SK-N-SH (cell line): ENCODE results near the gene KRTAP12-1. TPM values are rescaled to one million over a fixed set of nuclear protein-coding genes. Genes with fewer than 3 reads are reported as not detected.

Experiments used
- CTCF ChIA-PET: fragments of 300-600, 350-600 bp; formaldehyde crosslinking; extraction: SDS; loops from one replicate; lab custom pipeline; 2021; lab: Yijun Ruan, JAX
- POLR2A ChIA-PET: fragments of 350-600 bp; sonication (Branson Sonifier 250); formaldehyde crosslinking; extraction: SDS; loops from one replicate; lab custom pipeline; 2020; ENCODE audit warnings: antibody characterized with exemption, inconsistent platforms; lab: Yijun Ruan, JAX
- DNase-seq: peaks from one replicate; pipeline ENCODE4 v3.0.0; 2012
- H2AFZ ChIP-seq: fragments of 200-600 bp; sonication (generic); 2 replicates; pipeline ENCODE4 v1.8.1; 2016; ENCODE audit warnings: antibody characterized with exemption, mild to moderate bottlenecking, low read depth
- H3F3A ChIP-seq: fragments of 200-600 bp; sonication (generic); replicated peaks from 2 replicates; pipeline ENCODE3; 2016; ENCODE audit warnings: antibody characterized with exemption, mild to moderate bottlenecking; ENCODE audit not compliant: insufficient read depth
- H3K27ac ChIP-seq, 2 experiments: fragments of 200-500 bp in 1 of 2; fragments of 200-600 bp in 1 of 2; sonication (Bioruptor generic) in 1 of 2; sonication (generic), shearing (Covaris generic) in 1 of 2; 2 replicates each; pipeline versions ENCODE4 v1.5.1 to v1.6.1; 2014 to 2016; ENCODE audit warnings: low read depth in 2 of 2, inconsistent platforms in 1 of 2, low read length in 1 of 2, mild to moderate bottlenecking in 1 of 2, mixed read lengths in 1 of 2
- H3K27me3 ChIP-seq: fragments of 200-600 bp; sonication (generic), shearing (Covaris generic); 2 replicates; pipeline ENCODE4 v1.6.1; 2016; ENCODE audit warnings: mixed run types; ENCODE audit not compliant: insufficient read depth
- H3K36me3 ChIP-seq, 2 experiments: fragments of 200-500 bp in 1 of 2; fragments of 200-600 bp in 1 of 2; sonication (Bioruptor generic) in 1 of 2; sonication (generic) in 1 of 2; replicated peaks in 1 of 2; 2 replicates each; pipeline versions ENCODE3 to v1.5.1; 2014 to 2016; ENCODE audit warnings: low read length in 1 of 2, mild to moderate bottlenecking in 1 of 2; ENCODE audit not compliant: insufficient read depth in 2 of 2, control insufficient read depth in 1 of 2
- H3K4me1 ChIP-seq, 2 experiments: fragments of 200-500 bp in 1 of 2; fragments of 200-600 bp in 1 of 2; sonication (Bioruptor generic) in 1 of 2; sonication (generic), shearing (Covaris generic) in 1 of 2; 2 replicates each; pipeline versions ENCODE4 v1.5.1 to v1.6.1; 2014 to 2016; ENCODE audit warnings: low read depth in 1 of 2, low read length in 1 of 2, mixed run types in 1 of 2; ENCODE audit not compliant: insufficient read depth in 2 of 2, control insufficient read depth in 1 of 2
- H3K4me2 ChIP-seq: fragments of 200-600 bp; sonication (generic), shearing (Covaris generic); 2 replicates; pipeline ENCODE4 v1.6.1; 2017; ENCODE audit warnings: mixed run types
- H3K4me3 ChIP-seq, 2 experiments: fragments of 200-500 bp in 1 of 2; fragments of 200-600 bp in 1 of 2; sonication (Bioruptor generic) in 1 of 2; sonication (generic), shearing (Covaris generic) in 1 of 2; 2 replicates each; pipeline versions ENCODE4 v1.5.1 to v1.8.1; 2014 to 2016; ENCODE audit warnings: low read depth in 2 of 2, inconsistent platforms in 1 of 2, low read length in 1 of 2, mild to moderate bottlenecking in 1 of 2, mixed read lengths in 1 of 2, moderate library complexity in 1 of 2
- H3K79me2 ChIP-seq: fragments of 200-600 bp; sonication (generic); 2 replicates; pipeline ENCODE4 v1.8.1; 2017; ENCODE audit warnings: mild to moderate bottlenecking; ENCODE audit not compliant: insufficient read depth
- H3K9ac ChIP-seq: fragments of 200-600 bp; sonication (generic); 2 replicates; pipeline ENCODE4 v1.6.1; 2017; ENCODE audit warnings: mixed run types
- H3K9me2 ChIP-seq: fragments of 200-600 bp; sonication (generic); 2 replicates; pipeline ENCODE4 v1.6.1; 2017; ENCODE audit warnings: mixed run types
- H3K9me3 ChIP-seq: fragments of 200-600 bp; sonication (generic); 2 replicates; pipeline ENCODE4 v1.6.1; 2017; ENCODE audit warnings: mixed run types, mild to moderate bottlenecking, moderate library complexity
- H4K20me1 ChIP-seq: fragments of 200-600 bp; sonication (generic); 2 replicates; pipeline ENCODE4 v1.6.1; 2017; ENCODE audit warnings: mild to moderate bottlenecking, mixed run types; ENCODE audit not compliant: insufficient read depth
- FOXJ3 ChIP-seq: sonication (generic); formaldehyde crosslinking; IDR thresholded peaks from 2 replicates; pipeline ENCODE4 v1.5.1; 2020; ENCODE audit warnings: mild to moderate bottlenecking, missing genetic modification reagents
- GATA2 ChIP-seq: sonication (generic); formaldehyde crosslinking; IDR thresholded peaks from 2 replicates; pipeline ENCODE4 v1.5.0; 2020; ENCODE audit warnings: mild to moderate bottlenecking, missing genetic modification reagents
- POLR2AphosphoS5 ChIP-seq: IDR thresholded peaks from 2 replicates; pipeline ENCODE4 v1.6.1; 2012; ENCODE audit warnings: low read depth, low read length
- RAD21 ChIP-seq: IDR thresholded peaks from 2 replicates; pipeline ENCODE4 v1.6.1; 2012; ENCODE audit warnings: mild to moderate bottlenecking, low read length
- SIN3A ChIP-seq: IDR thresholded peaks from 2 replicates; pipeline ENCODE4 v1.6.1; 2012; ENCODE audit warnings: low read depth, mild to moderate bottlenecking, low read length, moderate library complexity, borderline replicate concordance
- SMC3 ChIP-seq: IDR thresholded peaks from 2 replicates; pipeline ENCODE4 v1.6.1; 2012; ENCODE audit warnings: low read depth, low read length, improper control_type of control experiment
- TEAD4 ChIP-seq: IDR thresholded peaks from 2 replicates; pipeline ENCODE4 v1.4.0; 2012; ENCODE audit warnings: mild to moderate bottlenecking, borderline replicate concordance; ENCODE audit not compliant: insufficient read depth
- YY1 ChIP-seq: IDR thresholded peaks from 2 replicates; pipeline ENCODE4 v1.4.0; 2012; ENCODE audit warnings: low read depth, mild to moderate bottlenecking
- WGBS: methylation state at CpG from one replicate; pipeline ENCODE4 v1.1.6; 2017; ENCODE audit warnings: low lambda C conversion rate; 5-methylcytosine and 5-hydroxymethylcytosine counted together
- polyA plus RNA-seq, 3 experiments: library from polyadenylated mRNA; depleted of rRNA; stranded (reverse); fragments of >200 nt; gene quantifications; 2 replicates each; pipeline ENCODE4 v1.2.3, GENCODE V29; 2012
- TF ChIP-seq, protein P1 (sequence below): IDR thresholded peaks from 2 replicates; pipeline ENCODE4 v1.4.0; 2012; ENCODE audit warnings: low read depth, borderline replicate concordance
- TF ChIP-seq, protein P2 (sequence below): fragments of 200-600 bp; sonication (generic); IDR thresholded peaks from 2 replicates; pipeline ENCODE4 v1.6.1; 2017; ENCODE audit warnings: antibody characterized with exemption, mild to moderate bottlenecking, moderate library complexity
- TF ChIP-seq, protein P3 (sequence below): IDR thresholded peaks from 2 replicates; pipeline ENCODE4 v1.4.0; 2012; ENCODE audit warnings: low read depth, borderline replicate concordance

Gene KRTAP12-1
- polyA plus RNA-seq, 1 of the 3 experiments (the other 2 are of a cell fraction): not detected

DNA sequence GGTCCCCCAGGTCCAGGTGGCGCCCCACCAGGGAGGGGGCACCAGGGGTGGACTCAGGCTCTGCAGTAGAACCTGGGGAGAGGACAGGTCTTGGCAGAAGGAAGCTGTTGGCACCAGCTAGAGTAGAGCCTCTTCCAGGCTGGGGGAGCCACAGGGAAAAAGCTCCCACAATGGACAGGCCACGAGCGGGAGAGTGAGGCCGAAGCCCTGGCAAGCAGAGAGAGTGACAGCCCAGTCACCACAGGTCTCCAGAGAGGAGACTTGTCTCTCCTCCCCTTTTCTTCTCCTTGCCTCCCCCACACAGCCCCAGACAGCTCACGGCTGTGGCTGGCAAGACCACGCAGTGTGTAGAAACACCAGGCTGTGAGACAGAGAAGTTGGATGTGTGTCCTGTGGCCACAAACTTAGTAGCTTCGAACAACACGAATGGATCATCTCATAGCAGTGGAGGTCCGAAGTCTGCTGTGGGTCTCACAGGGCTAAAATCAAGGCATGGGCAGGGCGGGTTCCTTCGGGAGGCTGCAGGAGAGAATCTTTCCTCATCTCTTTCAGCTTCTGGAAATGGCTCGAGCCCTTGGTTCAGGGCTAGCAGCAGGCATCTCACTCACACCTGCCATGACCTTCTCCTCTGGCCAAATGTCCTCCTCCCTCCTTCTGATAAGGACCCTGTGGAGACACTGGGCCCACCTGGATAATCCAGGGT, 30.8 kb downstream of the KRTAP12-1 start (continued):
- TF ChIP-seq, protein P1, sequence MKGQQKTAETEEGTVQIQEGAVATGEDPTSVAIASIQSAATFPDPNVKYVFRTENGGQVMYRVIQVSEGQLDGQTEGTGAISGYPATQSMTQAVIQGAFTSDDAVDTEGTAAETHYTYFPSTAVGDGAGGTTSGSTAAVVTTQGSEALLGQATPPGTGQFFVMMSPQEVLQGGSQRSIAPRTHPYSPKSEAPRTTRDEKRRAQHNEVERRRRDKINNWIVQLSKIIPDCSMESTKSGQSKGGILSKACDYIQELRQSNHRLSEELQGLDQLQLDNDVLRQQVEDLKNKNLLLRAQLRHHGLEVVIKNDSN: no peak
- no peak for TF ChIP-seq YY1
- TF ChIP-seq, protein P2, sequence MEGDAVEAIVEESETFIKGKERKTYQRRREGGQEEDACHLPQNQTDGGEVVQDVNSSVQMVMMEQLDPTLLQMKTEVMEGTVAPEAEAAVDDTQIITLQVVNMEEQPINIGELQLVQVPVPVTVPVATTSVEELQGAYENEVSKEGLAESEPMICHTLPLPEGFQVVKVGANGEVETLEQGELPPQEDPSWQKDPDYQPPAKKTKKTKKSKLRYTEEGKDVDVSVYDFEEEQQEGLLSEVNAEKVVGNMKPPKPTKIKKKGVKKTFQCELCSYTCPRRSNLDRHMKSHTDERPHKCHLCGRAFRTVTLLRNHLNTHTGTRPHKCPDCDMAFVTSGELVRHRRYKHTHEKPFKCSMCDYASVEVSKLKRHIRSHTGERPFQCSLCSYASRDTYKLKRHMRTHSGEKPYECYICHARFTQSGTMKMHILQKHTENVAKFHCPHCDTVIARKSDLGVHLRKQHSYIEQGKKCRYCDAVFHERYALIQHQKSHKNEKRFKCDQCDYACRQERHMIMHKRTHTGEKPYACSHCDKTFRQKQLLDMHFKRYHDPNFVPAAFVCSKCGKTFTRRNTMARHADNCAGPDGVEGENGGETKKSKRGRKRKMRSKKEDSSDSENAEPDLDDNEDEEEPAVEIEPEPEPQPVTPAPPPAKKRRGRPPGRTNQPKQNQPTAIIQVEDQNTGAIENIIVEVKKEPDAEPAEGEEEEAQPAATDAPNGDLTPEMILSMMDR: no peak

DNA sequence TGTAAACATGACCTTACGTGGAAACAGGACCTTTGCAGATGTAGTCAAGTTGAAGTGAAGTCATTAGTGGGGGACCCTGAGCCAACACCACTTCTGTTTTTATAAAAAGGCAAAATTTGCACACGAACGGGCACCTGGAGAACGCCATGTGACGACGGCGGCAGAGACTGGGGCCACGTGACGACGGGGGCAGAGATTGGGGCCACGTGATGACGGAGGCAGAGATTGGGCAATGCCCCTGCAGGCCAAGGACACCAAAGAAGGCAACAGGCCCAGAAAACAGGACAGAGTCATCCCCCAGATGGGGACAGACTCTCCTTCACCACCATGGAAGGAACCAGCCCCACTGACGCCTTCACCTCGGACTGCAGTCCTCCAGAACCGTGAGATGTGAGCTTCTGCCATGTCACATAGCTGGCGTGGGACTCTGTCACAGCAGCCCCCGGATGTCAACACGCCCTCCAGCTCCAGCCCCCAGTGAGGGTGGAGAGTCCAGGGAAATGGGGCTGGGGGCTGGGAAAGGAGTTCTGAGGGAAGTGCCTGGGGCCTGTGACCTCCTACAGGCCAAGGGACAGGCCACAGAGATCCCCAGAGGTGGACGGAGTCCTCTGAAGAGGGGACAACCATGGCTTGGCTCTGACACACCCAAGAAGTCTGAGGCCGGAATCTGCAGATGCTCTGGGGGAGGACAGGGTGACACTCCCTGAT, 31.5 kb downstream of the KRTAP12-1 start:
- no peaks in the 10 kb centered on the region for H4K20me1 ChIP-seq
- H3K27ac ChIP-seq: no peak overlapping the region
- no peak for DNase-seq
- WGBS: 27% methylated on average over 17 of the region's 20 CpGs
- no peaks in the 10 kb centered on the region for H3K79me2 ChIP-seq
- H2AFZ ChIP-seq: no peak overlapping the region
- H3K9me2 ChIP-seq: no peaks in the 10 kb centered on the region
- peaks cover 62% of the 10 kb centered on the region for H3K27me3 ChIP-seq
- no peak for TF ChIP-seq GATA2 (CRISPR knock-in tag)
- TF ChIP-seq, protein P1: 0 out of 2 replicates have a peak, but pooled peaks have one; percentile 34
- H3K4me1 ChIP-seq: no peaks in the 10 kb centered on the region
- H3K4me2 ChIP-seq: no peak overlapping the region
- ChIA-PET CTCF (interaction anchor here (1.9 kb wide), 1 partner anchor 13 kb away, joined by 4 read pairs; the partner anchor contains the start of gene KRTAP10-10), POLR2A (no interaction called here)
- H3K36me3 ChIP-seq: no peaks in the 10 kb centered on the region
- H3K4me3 ChIP-seq: no peak overlapping the region
- no peaks in the 10 kb centered on the region for H3K9me3 ChIP-seq
- no peak overlapping the region for H3K9ac ChIP-seq
- no peaks in the 10 kb centered on the region for H3F3A ChIP-seq

DNA sequence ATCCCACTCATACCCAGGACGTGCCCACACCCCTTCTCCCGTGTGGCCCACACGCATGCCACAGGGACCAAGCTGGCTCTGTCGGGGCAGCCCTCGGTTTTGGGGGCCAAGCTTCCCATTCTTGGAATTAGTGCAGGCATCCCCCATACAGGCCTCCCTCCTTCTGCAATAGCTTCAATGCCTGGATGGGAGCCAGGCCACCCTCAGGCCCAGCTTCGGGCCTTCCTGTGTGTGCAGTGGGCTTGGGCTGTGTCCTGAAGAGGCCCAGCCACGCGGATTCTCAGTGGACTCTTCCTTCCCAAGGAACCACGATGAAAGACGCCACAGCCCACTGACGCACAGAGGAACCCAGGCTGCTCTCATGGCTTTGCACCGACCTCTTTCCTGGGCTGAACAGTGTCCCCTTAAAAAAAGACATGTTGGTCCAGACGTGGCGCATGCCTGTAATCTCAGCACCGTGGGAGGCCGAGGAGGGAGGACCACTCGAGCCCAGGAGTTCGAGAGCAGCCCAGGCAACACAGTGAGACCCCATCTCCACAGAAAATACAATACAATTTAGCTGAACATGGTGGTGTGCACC, 32.4 kb downstream of the KRTAP12-1 start:
- CTCF ChIA-PET: interaction anchor here (1.9 kb wide), 1 partner anchor 12 kb away, joined by 4 read pairs; the partner anchor contains the start of gene KRTAP10-10
- Histone ChIP-seq H3K27me3 (peaks cover 62% of the 10 kb centered on the region), H3K36me3 (no peaks in the 10 kb centered on the region), H3K9me2 (no peaks in the 10 kb centered on the region), H2AFZ (no peak overlapping the region), H3K9ac (no peak overlapping the region), H4K20me1 (no peaks in the 10 kb centered on the region), H3K9me3 (0 out of 2 replicates have a peak, but pooled peaks cover under 1% of the 10 kb centered on the region), H3K27ac (no peak overlapping the region), H3K4me2 (no peak overlapping the region), H3K4me3 (no peak overlapping the region), H3K79me2 (no peaks in the 10 kb centered on the region), H3K4me1 (no peaks in the 10 kb centered on the region), H3F3A (no peaks in the 10 kb centered on the region)
- no peak for DNase-seq
- POLR2A ChIA-PET: no interaction called here
- no peak for TF ChIP-seq YY1
- TF ChIP-seq SIN3A: no peak
- TF ChIP-seq FOXJ3 (CRISPR knock-in tag): no peak
- TF ChIP-seq, protein P3, sequence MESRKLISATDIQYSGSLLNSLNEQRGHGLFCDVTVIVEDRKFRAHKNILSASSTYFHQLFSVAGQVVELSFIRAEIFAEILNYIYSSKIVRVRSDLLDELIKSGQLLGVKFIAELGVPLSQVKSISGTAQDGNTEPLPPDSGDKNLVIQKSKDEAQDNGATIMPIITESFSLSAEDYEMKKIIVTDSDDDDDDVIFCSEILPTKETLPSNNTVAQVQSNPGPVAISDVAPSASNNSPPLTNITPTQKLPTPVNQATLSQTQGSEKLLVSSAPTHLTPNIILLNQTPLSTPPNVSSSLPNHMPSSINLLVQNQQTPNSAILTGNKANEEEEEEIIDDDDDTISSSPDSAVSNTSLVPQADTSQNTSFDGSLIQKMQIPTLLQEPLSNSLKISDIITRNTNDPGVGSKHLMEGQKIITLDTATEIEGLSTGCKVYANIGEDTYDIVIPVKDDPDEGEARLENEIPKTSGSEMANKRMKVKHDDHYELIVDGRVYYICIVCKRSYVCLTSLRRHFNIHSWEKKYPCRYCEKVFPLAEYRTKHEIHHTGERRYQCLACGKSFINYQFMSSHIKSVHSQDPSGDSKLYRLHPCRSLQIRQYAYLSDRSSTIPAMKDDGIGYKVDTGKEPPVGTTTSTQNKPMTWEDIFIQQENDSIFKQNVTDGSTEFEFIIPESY: no peak
- TF ChIP-seq POLR2AphosphoS5: no peak
- TF ChIP-seq RAD21: no peak
- TF ChIP-seq TEAD4: no peak
- no peak for TF ChIP-seq SMC3
- WGBS: 35% methylated on average over 17 of the region's 18 CpGs
